Mammary epithelial cell (primary cell): Measurements from ENCODE around the gene ACER1.

Source experiments
- EZH2 ChIP-seq: IDR thresholded peaks from 2 replicates; pipeline ENCODE4 v1.6.1; 2012; ENCODE audit warnings: low read length, inconsistent platforms, borderline replicate concordance
- TF ChIP-seq, protein P1 (sequence below), 2 donors: IDR thresholded peaks in 1 of 2; conservative IDR thresholded peaks in 1 of 2; 2 replicates each; pipeline ENCODE4 v1.5.1; 2011 to 2012; ENCODE audit warnings: inconsistent platforms in 2 of 2, low read length in 2 of 2, mild to moderate bottlenecking in 2 of 2, control low read depth in 1 of 2, low read depth in 1 of 2; ENCODE audit not compliant: insufficient read depth in 1 of 2; ENCODE audit errors: extremely low read depth in 1 of 2

DNA sequence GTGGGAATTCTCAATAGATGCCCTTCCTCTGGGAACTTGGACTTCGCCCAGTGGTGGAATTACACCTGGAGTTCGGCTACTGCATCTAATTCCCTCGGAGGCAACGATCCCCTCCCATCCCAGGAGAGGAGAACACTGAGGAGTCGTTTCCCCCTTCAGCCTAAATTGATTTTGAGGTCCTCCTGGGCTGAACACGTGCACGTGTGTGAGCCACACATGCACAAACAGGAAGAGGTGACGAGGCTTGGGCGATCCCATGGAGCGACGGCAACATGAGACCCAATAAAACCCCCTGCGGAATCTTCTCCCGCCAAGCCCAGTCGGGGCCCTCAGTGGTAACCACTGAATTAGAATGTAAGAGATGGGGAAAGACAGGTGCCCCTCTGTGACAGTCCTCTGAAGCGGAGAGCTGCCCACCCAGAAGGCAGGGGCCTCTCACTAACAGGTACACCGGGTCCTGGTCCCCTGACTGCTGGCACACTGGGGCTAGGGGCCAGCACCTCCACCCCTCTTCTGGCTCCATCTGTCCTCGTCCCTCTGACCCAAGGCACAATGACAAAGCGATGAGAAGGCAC is 58.2 kb downstream of the ACER1 start:
- TF ChIP-seq, protein P1, sequence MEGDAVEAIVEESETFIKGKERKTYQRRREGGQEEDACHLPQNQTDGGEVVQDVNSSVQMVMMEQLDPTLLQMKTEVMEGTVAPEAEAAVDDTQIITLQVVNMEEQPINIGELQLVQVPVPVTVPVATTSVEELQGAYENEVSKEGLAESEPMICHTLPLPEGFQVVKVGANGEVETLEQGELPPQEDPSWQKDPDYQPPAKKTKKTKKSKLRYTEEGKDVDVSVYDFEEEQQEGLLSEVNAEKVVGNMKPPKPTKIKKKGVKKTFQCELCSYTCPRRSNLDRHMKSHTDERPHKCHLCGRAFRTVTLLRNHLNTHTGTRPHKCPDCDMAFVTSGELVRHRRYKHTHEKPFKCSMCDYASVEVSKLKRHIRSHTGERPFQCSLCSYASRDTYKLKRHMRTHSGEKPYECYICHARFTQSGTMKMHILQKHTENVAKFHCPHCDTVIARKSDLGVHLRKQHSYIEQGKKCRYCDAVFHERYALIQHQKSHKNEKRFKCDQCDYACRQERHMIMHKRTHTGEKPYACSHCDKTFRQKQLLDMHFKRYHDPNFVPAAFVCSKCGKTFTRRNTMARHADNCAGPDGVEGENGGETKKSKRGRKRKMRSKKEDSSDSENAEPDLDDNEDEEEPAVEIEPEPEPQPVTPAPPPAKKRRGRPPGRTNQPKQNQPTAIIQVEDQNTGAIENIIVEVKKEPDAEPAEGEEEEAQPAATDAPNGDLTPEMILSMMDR (conservative IDR thresholded peaks at IDR 0.05 in 1 of 2, IDR thresholded peaks at IDR 0.05 in 1 of 2; ENCODE audit: extremely low read depth in 1 of 2, insufficient read depth in 1 of 2, low read depth in 1 of 2, low read length in 2 of 2) = no peak
- TF ChIP-seq EZH2 = no peak
